Muscle of back (tissue), 13 donors: ENCODE results near the gene CDC25A. TPM values are rescaled to one million over a fixed set of nuclear protein-coding genes. Genes with fewer than 3 reads are reported as not detected.
"Not testable (repeated sequence)": the region's sequence is repeated elsewhere in the genome, so short reads cannot be mapped to it uniquely, and the experiment has no call there.

ENCODE experiments used
- DNase-seq, 3 donors: peaks; one replicate each; pipeline versions ENCODE4 v3.0.0 to v3.0.0-alpha.2; 2013
- long read RNA-seq, 9 donors: transcript quantifications; one replicate each; lab custom pipeline, GENCODE V29; 2026
- polyA plus RNA-seq, 10 donors: library from polyadenylated mRNA; unstranded; fragments of 120-200 nt; gene quantifications; one replicate each; pipeline ENCODE4 v1.2.1, GENCODE V29; 2013; ENCODE audit not compliant: insufficient read length in 10 of 10

Gene CDC25A
- polyA plus RNA-seq = 1 to 10 TPM; 3.2 to 6.8 (median 4.7) TPM
- long read RNA-seq, donor 1 = 0 reads
- long read RNA-seq, donor 2, partial matches to known transcripts = 0 of 1 reads
- long read RNA-seq, donor 2, other reads (novel, unspliced or antisense) = 0 of 1 reads
- long read RNA-seq, donor 3 = 0 reads
- long read RNA-seq, donor 4 = 0 reads
- long read RNA-seq, donor 5 = 0 reads
- long read RNA-seq, donor 6 = 0 reads
- long read RNA-seq, donor 7, partial matches to known transcripts = 0 of 1 reads
- long read RNA-seq, donor 7, other reads (novel, unspliced or antisense) = 0 of 1 reads
- long read RNA-seq, donor 8 = 0 reads
- long read RNA-seq, donor 9 = 0 reads

DNA sequence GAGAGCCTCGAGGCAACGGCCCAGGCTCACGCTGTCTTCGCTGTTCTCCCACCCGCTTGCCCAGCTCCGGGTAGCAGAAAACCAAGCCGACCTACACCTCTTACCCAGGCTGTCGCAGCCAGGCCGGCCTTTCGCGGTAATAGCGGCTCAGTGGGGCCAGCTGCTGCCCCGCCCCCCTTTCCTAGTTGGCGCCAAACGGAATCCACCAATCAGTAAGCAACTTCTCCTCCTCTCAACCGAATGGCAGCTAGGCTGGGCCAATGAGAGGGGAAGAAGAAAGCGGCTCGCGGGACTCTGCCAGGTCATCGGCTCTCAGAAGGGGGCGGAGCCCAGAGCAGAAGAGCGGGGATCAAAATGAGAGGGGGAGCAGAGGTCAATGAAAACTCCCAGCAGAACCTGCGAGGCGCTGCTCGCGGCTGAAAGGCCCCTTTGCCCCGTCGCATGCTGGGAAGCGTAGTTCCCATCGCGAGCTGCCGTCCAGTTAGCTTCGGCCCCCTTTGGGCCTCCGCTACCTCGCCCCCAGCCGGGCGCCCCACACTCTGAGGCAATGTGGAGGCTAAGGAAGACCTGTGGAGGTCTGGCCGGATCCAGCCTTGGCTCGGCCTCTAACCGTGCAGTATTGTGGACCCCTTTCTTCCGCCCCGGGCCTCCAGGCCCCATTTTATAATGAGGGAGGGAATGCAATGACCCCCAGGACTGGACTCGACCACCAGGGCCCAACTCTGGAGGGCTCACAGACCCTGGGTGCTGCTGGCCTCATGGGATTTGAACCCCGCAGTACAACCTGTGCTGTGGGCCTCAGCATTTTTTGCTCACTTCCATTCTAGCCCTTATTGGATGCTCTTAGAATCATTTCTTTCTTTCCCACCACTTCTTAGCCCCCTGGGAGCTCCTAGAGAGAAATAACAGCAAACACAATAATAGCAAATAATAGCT is at the start of gene CDC25A:
Gene CDC25A, minus strand, starts transcription at position 152 of the 936 bp plus-strand sequence. CDS start 470 bp downstream, outside the sequence.
- peak; percentile 98 to 99 (median 99) for DNase-seq

DNA sequence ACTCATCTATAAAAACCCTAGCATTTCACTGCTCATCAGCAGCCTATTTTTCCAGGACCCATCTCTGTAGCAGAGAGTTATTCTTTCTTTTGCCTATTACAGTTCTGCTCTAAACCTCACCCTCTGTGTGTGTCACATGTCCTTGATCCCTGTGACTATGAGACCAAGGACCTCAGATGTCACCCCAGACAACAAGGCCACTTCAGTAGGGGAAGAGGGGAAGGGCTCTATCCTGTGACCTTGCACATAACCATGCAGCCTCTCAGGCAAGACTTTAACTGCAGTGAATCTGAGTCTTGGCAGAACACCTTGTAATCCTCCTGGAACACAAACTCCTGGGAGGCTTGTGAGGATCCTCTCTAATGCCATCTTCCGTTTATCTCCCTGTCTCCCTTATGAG is 48.3 kb upstream of the CDC25A start:
- no peak for DNase-seq

DNA sequence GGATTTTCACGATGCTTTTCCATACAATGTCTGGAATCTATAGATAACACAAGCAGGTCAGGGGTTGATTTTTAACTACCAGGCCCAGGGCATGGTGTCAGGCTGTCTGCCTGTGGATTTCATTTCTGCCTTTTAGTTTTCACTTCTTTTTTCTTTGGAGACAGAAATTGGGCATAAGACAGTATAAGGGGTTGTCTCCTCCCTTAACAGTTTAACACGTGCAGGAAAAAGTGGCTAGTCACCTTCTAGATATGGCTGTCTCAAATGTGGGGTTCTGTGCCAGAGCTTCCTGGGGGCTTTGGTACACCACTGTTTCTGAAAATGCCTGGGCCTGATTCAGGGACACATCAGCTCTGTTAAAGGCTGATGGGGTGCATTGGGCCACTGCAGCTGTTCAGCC is 45.3 kb upstream of the CDC25A start:
- no peak for DNase-seq

DNA sequence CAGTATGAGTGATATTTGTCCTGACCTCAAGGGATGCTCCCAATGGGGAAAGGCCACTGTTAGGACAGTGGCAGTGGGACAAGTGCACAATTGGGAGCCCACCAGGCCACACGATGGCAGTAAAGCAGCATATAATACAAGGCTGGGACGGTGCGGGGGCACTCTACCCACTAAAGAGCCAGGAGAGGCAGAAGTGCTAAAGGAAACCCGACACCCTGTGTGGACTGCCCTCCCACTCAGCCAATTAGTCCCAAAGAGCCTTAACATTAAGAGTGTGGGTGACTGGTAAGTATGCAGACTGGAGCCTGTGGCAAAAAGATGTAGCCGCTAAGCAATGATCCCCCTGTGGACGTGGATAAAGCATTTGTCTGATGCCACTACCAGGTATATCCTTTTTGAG is 44.5 kb upstream of the CDC25A start:
- DNase-seq = peak in 1 of 3 donors; percentile 53

DNA sequence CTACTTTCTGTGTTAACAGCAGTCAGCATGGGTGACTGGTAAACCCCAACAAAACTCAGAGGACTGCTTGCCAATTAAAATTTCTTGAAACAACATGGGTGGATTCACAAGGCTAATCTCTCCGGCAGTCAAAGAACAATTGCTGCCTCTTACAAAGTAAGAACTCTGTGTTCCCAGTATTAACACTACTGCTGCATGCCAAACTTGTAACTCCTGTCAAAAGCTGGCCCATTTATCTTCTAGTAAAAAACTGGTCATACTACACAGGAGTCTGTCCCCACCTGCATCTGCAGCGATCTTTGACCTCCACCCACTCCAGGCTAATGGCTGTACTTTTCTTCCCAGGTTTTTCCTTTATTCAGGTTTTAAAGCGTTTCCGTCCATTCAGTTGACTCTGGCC is 44.0 kb upstream of the CDC25A start:
- no peak for DNase-seq

DNA sequence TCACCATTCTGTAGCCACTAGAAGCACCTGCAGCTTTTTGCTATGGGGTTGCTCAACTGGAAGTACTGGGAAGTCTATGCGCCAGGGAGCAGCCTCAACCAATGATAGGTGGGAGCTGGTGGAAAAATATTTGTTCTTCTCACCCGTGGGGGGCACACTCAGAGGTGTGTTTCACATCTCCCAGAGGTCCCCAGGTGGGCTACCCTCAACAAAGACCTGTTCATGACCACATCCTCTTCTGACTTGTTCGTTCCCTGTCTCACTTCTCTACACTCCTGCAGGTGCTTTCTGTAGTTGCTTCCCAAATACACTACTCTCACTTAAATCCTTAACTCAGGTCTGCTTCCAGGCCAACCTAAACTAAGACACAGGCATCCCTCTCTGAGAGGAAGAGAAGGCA is 38.7 kb upstream of the CDC25A start:
- no peak for DNase-seq

DNA sequence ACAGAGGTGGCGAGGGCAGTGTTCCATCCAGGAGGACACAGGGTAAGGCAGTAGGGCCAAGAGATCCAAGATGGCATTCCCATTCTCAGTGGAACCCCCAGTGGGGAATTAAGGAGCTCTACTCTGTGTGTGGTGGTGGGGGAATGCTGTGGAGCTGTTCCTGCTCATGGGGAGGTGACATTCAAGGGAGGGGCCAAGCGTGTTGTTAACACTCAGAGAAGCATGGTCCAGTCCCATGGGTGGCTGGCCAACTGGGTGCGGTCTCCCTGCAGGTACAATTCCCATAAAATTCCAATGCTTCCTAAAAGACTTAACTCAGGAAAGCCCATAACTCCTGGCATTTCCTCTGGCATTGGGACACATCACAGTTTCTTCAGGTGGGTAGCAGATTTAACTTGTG is 37.4 kb upstream of the CDC25A start:
- no peak for DNase-seq

DNA sequence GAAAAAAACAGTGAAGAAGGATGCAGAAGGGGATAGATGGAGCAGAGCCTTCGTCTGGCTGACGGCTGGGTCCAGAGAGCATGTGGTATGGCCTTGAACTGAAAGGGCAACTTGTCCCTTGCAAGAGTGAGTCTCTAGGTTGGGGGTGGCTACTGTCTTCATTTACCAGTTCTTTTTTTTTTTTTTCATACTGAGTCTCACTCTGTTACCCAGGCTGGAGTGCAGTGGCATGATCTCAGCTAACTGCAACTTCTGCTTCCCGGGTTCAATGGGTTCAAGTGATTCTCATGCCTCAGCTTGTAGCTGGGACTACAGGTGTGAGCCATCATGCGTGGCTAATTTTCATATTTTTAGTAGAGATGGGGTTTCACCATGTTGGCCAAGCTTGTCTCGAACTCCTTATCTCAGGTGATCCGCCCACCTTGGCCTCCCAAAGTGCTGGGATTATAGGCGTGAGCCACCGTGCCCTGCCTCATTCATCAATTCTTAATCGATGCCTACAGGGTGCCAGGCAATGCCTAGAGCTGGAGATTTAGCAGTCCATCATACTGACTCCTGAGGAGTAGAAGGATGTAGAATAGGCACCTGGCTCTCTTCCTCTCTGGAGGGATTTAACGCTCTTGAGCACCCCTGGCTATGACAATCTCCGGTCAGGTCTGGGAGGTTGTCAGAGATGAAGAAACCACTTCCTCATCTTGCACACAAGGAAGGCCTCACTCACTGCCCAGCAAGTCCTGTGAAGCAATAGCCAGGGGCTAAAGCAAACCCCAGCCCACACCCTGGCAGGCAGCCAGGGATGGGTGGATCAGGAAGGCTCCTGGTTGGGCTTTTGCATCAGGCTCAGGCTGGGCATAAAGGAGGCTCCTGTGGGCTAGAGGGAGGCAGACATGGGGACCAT is 34.6 kb upstream of the CDC25A start, which contains the start of gene CAMP:
Gene CAMP, plus strand, starts transcription at position 880 of the 898 bp plus-strand sequence. Its CDS starts 17 bp downstream, at position 897.
- peak in 2 of 3 donors; percentile 22 to 51 for DNase-seq

DNA sequence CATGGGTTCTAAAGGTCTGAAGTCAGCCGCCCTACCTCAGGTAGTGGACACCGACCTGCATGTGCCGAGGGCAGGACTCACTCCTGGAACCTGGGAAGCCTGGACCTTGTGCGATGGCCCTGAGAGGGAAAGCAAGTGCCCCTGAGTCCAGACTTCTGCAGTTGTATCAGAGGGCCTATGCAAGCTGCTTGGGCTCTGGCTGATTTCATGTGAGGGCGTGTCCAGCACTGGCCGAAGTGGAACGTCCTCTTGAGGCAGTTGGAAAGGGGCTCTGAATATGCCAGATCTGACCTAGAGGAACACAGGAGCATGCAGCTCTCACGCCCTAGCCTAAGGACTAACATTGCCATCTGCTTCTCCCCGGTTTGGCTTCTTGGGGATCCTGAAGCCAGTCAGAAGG is 32.5 kb upstream of the CDC25A start:
- no peak for DNase-seq

DNA sequence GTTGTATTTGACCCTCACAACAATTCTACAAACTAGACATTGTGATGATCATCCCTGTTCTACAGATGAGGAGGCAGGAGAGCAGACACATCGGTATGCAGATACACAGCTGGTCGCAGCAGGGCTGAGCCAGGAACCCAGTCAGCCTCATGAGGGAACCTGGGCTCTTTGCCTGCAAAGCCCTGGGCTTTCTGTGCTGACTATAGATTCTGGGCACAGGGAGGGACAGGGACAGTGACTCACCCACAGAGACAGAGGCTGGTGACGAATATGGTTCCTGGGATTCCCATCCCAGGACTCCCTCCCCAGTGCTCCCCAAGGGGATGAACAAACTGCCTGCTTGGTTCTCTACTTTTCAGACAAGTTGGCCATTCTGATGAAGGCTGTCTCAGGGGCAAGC is 31.3 kb upstream of the CDC25A start:
- DNase-seq = no peak

DNA sequence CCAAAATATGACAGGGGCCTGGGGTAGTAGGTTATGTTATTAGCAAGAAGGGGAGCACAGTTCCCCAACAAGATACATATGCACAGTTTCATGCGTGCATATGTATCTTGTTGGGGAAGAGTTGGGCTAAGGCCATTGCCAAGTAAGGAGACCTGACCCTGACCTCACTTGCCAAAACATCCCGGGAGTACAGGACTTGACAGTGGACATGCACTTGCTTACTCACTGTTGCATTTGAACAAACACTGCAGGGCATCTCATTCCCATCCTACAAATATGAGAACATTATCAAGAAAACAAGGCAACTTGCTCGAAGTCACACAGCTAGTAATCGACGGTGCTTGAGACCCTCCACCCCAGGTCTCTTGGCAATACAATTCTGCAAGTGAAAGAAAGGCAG is 30.3 kb upstream of the CDC25A start:
- DNase-seq = no peak

DNA sequence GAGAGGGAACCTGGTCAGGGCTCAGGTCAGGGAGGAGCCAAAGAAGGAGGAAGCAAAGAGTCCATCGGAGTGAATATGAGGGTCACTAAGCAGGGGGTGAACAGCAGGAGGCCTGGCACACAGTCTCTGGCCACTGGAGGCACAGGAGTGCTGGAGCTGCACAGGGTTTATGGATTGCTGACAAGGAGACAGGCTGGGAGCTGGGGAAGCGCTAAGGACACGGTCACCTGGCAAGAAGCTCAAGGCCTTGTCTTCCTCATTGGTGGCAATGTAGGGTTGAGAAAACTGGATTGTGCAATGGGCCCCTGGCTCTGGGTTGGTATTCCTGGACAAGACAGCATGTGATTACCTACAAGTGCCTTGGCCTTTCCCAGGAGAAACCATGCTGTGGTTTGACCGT is 29.2 kb upstream of the CDC25A start:
- no peak for DNase-seq

DNA sequence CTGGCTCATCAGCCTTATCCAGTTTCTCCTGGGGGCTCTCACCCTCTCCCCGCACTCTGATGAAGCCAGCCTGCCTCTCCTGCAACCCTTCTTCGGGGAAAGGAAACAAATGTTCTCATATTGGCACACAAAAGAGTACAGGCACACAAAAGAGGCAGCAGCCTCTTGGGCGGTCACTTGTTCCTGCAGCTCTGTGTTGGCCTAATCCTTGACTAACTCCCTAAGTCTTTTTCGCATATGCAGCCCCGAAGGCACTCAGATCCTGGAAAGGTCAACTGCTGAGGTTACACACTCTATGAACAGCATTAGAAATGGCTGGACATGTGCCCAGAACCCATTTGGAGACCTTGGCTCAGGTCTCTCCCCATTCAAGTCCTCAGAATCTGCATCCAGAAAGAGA is 27.7 kb upstream of the CDC25A start:
- DNase-seq = peak in 2 of 3 donors; percentile 18 to 41

DNA sequence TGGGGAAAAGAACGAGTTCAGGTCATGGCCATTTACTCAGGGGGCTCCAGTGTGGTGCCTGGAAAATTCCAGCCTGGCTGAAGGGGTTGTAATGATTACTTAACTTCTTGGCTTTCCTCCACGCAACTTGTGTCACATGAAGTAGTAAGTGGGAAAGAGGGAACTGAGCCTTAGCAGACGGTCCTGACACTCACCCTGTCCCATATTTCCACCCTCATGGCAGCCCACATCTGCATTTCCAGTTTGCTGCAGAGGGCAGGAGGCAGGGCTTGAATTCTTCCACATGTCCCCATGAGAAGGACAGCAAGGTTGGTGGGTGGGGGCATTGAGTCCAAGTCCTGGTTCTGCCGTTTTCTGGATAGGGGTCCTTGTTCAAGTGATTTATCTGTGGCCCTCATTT is 27.2 kb upstream of the CDC25A start:
- DNase-seq = peak; percentile 45 to 80 (median 69)

DNA sequence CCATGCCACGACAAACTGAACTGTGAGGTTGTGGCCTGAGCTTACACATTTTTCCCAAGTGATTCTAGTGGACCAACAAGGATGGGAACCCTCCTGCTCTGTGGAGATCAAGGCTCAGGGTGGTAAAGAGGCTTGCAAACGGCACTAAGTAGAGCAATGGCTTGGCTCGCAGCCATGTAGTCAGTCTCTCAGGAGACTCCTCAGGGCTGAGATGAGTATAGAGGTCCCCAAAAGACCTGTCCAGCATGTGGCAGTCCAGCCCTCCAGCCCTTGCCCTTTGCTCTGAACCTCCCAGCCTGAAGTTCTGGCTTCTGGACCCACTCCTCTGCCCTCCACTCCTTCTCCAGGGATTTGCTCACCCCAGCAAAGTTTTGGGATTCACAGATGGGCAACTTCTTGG is 26.8 kb upstream of the CDC25A start:
- no peak for DNase-seq

DNA sequence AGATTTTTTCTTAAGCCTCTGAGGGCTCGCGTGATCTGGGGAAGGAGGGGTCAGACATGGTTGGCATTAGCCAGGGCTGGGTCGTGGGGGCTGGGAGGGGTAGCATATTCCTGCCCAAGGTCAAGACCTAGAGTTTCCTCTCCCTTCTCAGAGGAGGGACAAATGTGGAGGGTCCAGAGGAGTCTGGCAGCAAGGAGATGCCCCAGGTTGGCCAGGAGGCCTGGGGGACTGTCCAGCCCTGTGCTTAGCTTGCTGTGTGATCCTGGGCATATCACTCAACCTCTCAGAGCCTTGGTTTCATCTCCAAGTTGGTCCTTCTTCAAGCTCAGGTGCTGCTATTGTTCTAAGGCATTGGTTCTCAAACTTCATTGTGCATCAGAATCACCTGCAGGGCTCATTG is 26.0 kb upstream of the CDC25A start:
- no peak for DNase-seq

DNA sequence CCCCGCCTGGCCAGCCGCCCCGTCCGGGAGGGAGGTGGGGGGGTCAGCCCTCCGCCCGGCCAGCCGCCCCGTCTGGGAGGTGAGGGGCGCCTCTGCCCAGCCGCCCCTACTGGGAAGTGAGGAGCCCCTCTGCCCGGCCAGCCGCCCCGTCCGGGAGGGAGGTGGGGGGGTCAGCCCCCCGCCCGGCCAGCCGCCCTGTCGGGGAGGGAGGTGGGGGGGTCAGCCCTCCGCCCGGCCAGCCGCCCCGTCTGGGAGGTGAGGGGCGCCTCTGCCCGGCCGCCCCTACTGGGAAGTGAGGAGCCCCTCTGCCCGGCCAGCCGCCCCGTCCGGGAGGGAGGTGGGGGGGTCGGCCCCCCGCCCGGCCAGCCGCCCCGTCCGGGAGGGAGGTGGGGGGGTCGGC is 23.6 kb upstream of the CDC25A start:
- DNase-seq = not testable (repeated sequence)

DNA sequence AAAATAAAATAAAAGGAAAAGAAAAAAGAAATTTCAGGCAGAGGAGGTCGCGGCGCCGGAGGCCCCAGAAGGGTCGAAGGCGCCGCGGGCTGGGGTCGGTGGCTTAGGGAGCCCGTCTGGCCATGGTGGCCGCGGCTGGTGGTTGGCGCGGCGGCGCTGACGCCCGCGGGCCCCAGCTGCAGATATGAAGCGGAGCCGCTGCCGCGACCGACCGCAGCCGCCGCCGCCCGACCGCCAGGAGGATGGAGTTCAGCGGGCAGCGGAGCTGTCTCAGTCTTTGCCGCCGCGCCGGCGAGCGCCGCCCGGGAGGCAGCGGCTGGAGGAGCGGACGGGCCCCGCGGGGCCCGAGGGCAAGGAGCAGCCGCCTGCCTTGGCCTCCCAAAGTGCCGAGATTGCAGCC is 22.3 kb upstream of the CDC25A start:
- not testable (repeated sequence) for DNase-seq

DNA sequence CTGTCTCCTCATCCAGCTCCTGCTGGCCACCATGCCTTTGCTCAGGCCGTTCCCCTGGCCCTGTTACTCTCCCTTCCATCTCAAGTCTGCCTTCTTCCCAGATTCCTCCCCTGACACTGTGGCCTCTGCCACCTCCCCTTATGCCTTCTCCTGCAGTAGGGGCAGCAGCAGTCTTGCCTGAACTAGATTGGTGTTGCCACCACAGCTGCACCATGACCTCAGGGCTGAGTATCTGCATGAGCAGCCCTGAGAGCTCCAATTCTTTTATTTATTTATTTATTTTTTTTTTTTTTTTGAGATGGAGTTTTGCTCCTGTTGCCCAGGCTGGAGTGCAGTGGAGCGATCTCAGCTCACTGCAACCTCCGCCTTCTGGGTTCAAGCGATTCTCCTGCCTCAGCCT is 21.2 kb upstream of the CDC25A start:
- no peak for DNase-seq

DNA sequence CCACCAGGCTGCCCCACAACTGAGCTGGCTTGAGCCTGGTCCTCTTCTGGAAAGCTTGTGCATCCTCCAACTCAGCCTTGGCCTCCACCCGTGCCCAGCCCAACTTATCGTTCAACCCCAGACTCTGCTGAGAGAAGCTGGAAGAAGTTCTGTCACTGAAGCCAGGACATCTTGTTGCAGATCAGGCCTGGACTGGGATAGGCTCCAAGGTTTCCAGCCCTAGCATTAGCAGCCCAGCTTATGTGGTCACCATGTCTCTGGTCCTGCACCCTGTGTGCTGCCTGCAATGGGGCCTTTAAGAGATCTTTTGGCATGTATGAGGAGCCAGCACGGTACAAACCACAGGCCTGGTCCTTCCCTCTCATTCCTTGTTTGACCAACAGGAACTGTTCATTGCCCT is 19.9 kb upstream of the CDC25A start:
- DNase-seq = no peak

DNA sequence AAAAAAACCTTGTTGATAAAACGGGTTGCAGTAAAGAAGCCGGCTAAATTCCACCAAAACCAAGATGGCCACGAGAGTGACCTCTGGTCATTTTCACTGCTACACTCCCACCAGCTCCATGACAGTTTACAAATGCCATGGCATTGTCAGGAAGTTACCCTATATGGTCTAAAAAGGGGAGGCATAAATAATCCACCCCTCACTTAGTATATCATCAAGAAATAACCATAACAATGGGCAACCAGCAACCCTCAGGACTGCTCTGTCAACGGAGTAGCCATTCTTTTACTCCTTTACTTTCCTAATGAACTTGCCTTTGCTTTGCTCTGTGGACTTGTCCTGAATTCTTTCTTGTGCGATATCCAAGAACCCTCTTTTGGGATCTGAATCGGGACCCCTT is 14.4 kb upstream of the CDC25A start:
- DNase-seq = no peak

DNA sequence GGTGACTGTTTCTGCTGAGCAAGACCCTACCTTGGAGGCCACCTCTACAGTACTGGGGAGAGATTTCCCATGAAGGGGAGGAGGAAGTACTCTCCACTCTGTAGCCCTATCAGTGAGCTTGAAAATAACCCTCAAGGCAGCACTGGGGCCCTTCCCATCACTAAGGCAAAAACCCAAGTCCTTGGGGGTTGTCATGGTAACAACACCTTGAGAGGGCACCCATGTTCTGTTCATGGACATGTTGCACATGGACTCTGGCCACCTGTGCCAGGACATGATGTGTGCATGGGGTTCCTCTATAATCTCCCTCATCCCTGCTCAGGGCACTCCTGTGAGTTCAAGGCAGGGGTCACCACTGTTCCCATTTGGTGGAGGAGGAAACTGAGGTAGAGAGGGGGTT is 10.9 kb upstream of the CDC25A start:
- DNase-seq = no peak
